B cell (primary cell): ENCODE measurements around the gene GET4. TPM values are rescaled to one million over a fixed set of nuclear protein-coding genes. Genes with fewer than 3 reads are reported as not detected.

Experiments used
- ATAC-seq: fragments of 200-7000 bp; cut with Tn5 transposase; one replicate; pipeline ENCODE4 v1.10.0; 2021; ENCODE audit warnings: low read depth, mild to moderate bottlenecking, moderate number of reproducible peaks, moderate library complexity
- CTCF ChIA-PET: fragments of 350-600 bp; sonication (Branson Sonifier 250); formaldehyde crosslinking; loops from one replicate; lab custom pipeline; 2021; ENCODE audit warnings: antibody characterized with exemption, inconsistent platforms; lab: Charles Lee
- POLR2A ChIA-PET: fragments of 350-600 bp; sonication (Branson Sonifier 250); formaldehyde crosslinking; loops from one replicate; lab custom pipeline; 2021; ENCODE audit warnings: antibody characterized with exemption; lab: Charles Lee
- DNase-seq: peaks from one replicate; pipeline ENCODE4 v3.0.0; 2013
- H2AFZ ChIP-seq: 2 replicates; pipeline ENCODE4 v1.6.1; 2012; ENCODE audit warnings: mild to moderate bottlenecking, low read depth, low read length; ENCODE audit not compliant: insufficient read depth, poor library complexity, severe bottlenecking
- H3K27ac ChIP-seq, 2 donors: 1 replicate in 1 of 2; 2 replicates in 1 of 2; pipeline ENCODE4 v1.5.1; 2012 to 2013; ENCODE audit warnings: low read length in 2 of 2, mild to moderate bottlenecking in 2 of 2, moderate library complexity in 1 of 2
- H3K27me3 ChIP-seq, 4 experiments: fragments of 200-600 bp in 1 of 4; sonication (generic) in 1 of 4; replicated peaks in 1 of 4; 1 replicate in 2 of 4; 2 replicates in 2 of 4; pipeline versions ENCODE4 v1.6.1 to v1.7.0; 2013 to 2016; ENCODE audit warnings: low read length in 3 of 4, mild to moderate bottlenecking in 2 of 4, mixed read lengths in 1 of 4, moderate library complexity in 1 of 4; ENCODE audit not compliant: insufficient read depth in 4 of 4, control insufficient read depth in 3 of 4; ENCODE audit errors: control extremely low read depth in 1 of 4
- H3K36me3 ChIP-seq, 2 experiments: replicated peaks in 1 of 2; 1 replicate in 1 of 2; 2 replicates in 1 of 2; pipeline versions ENCODE4 v1.6.1 to v1.7.1; 2013; ENCODE audit warnings: low read length in 1 of 2; ENCODE audit not compliant: insufficient read depth in 2 of 2, control insufficient read depth in 1 of 2; ENCODE audit errors: control extremely low read depth in 1 of 2, extremely low read depth in 1 of 2
- H3K4me1 ChIP-seq, 2 donors: fragments of 200-600 bp in 1 of 2; sonication (generic) in 1 of 2; 1 replicate in 1 of 2; 2 replicates in 1 of 2; pipeline versions ENCODE4 v1.5.1 to v1.6.1; 2013 to 2017; ENCODE audit warnings: low read length in 2 of 2; ENCODE audit not compliant: control insufficient read depth in 2 of 2, insufficient read depth in 2 of 2
- H3K4me2 ChIP-seq: replicated peaks from 2 replicates; pipeline ENCODE3; 2012; ENCODE audit warnings: mild to moderate bottlenecking, low read depth, low read length; ENCODE audit not compliant: poor library complexity, severe bottlenecking
- H3K4me3 ChIP-seq, 5 experiments: fragments of 200-600 bp in 1 of 5; sonication (generic) in 1 of 5; 1 replicate in 3 of 5; 2 replicates in 2 of 5; pipeline versions ENCODE4 v1.5.1 to v1.7.0; 2011 to 2016; ENCODE audit warnings: low read length in 4 of 5, mild to moderate bottlenecking in 4 of 5, low read depth in 2 of 5, control low read depth in 1 of 5, moderate library complexity in 1 of 5; ENCODE audit not compliant: insufficient read depth in 1 of 5; ENCODE audit errors: control extremely low read depth in 1 of 5, extremely low read depth in 1 of 5
- H3K79me2 ChIP-seq: fragments of 200-600 bp; sonication (generic); one replicate; pipeline ENCODE4 v1.6.0; 2016; ENCODE audit warnings: low read length; ENCODE audit not compliant: control insufficient read depth, insufficient read depth
- H3K9ac ChIP-seq: fragments of 200-600 bp; sonication (generic); 2 replicates; pipeline ENCODE4 v1.6.1; 2017; ENCODE audit warnings: mild to moderate bottlenecking, low read length, moderate library complexity
- H3K9me3 ChIP-seq, 3 donors: one replicate each; pipeline versions ENCODE4 v1.6.1 to v1.7.1; 2013; ENCODE audit warnings: low read length in 2 of 3; ENCODE audit not compliant: control insufficient read depth in 2 of 3, insufficient read depth in 1 of 3; ENCODE audit errors: control extremely low read depth in 1 of 3
- H4K20me1 ChIP-seq: 2 replicates; pipeline ENCODE4 v1.6.0; 2012; ENCODE audit warnings: mild to moderate bottlenecking, low read length; ENCODE audit not compliant: insufficient read depth, control insufficient read depth, poor library complexity, severe bottlenecking
- H3K27ac Mint-ChIP-seq: one replicate; pipeline ENCODE4 v1.8.0; 2021; ENCODE audit warnings: mixed read lengths
- H3K27me3 Mint-ChIP-seq: one replicate; pipeline ENCODE4 v1.8.0; 2021; ENCODE audit warnings: mixed read lengths
- H3K4me1 Mint-ChIP-seq: one replicate; pipeline ENCODE4 v1.8.0; 2021; ENCODE audit warnings: mixed read lengths
- H3K4me3 Mint-ChIP-seq: one replicate; pipeline ENCODE4 v1.8.0; 2021; ENCODE audit warnings: mixed read lengths
- H3K9me3 Mint-ChIP-seq: one replicate; pipeline ENCODE4 v1.8.0; 2022; ENCODE audit warnings: mixed read lengths; ENCODE audit not compliant: insufficient read depth
- CTCF ChIP-seq: fragments of 200-600 bp; IDR thresholded peaks from one replicate; pipeline ENCODE4 v1.8.0; 2022; ENCODE audit warnings: antibody characterized with exemption, mild to moderate bottlenecking
- EZH2 ChIP-seq: IDR thresholded peaks from 2 replicates; pipeline ENCODE4 v1.6.1; 2012; ENCODE audit warnings: borderline replicate concordance, low read depth, mild to moderate bottlenecking, moderate library complexity, low read length; ENCODE audit not compliant: insufficient read depth, poor library complexity, severe bottlenecking
- WGBS: methylation state at CpG from one replicate; pipeline ENCODE4 v1.1.5; 2013; ENCODE audit warnings: missing lambda C conversion rate; ENCODE audit not compliant: insufficient coverage; 5-methylcytosine and 5-hydroxymethylcytosine counted together
- intact Hi-C: fragments of 100-400 bp; cut with micrococcal nuclease; formaldehyde crosslinking; loops from one replicate; pipeline ENCODE4 v1.10.0; 2022
- polyA plus RNA-seq: library from polyadenylated mRNA; depleted of rRNA; stranded (reverse); fragments of >200 nt; gene quantifications from 2 replicates; pipeline ENCODE4 v1.2.3, GENCODE V29; 2012
- total RNA-seq, 2 donors: library from RNA; stranded (reverse); fragments of 120-200 nt in 1 of 2; gene quantifications; 1 replicate in 1 of 2; 2 replicates in 1 of 2; pipeline versions ENCODE4 v1.2.3 to v1.2.4, GENCODE V29; 2013 to 2022

Gene GET4
- total and polyA plus RNA-seq, 2 donors (not counting 1 experiment from before 2014, with no cell fraction given), result 53.5 to 65.5 TPM

- Mint-ChIP-seq H3K9me3 (peaks cover 10% of the 10 kb centered on the region), H3K27ac (peak overlapping the region; percentile 32), H3K27me3 (peaks cover 8% of the 10 kb centered on the region), H3K4me3 (peak overlapping the region; percentile 13), H3K4me1 (peaks cover 13% of the 10 kb centered on the region)
- Histone ChIP-seq H3K27me3 (no peaks in the 10 kb centered on the region), H3K36me3 (no peaks in the 10 kb centered on the region), H3K4me2 (no peak overlapping the region), H2AFZ (no peak overlapping the region), H3K4me3 (no peak overlapping the region), H3K27ac (no peak overlapping the region), H4K20me1 (no peaks in the 10 kb centered on the region), H3K9me3 (peaks cover 0 to 4% (median 2%) of the 10 kb centered on the region in 3 donors), H3K4me1 (peaks cover 0 to 7% of the 10 kb centered on the region in 2 donors), H3K79me2 (no peaks in the 10 kb centered on the region), H3K9ac (no peak overlapping the region)
- 65% methylated on average over 13 of the region's 22 CpGs for WGBS
- ChIA-PET CTCF (no interaction called here), POLR2A (no interaction called here)
- intact Hi-C loops, result loop anchor here (1.0 kb wide), 1 partner anchor 14 kb away; no protein-coding TSS in a partner anchor
- no peak for TF ChIP-seq EZH2
- TF ChIP-seq CTCF, result no peak
- ATAC-seq, result peak; percentile 66
- DNase-seq, result no peak
Measured at GRCh38 chr7:936386-937054, 60.2 kb downstream of the GET4 start.

- Histone ChIP-seq H3K4me2 (no peak overlapping the region), H2AFZ (no peak overlapping the region), H3K9me3 (peaks cover 0 to 4% (median 2%) of the 10 kb centered on the region in 3 donors), H3K4me1 (peaks cover 0 to 7% of the 10 kb centered on the region in 2 donors), H3K27ac (no peak overlapping the region), H3K4me3 (no peak overlapping the region), H3K27me3 (no peaks in the 10 kb centered on the region), H3K36me3 (no peaks in the 10 kb centered on the region), H3K79me2 (no peaks in the 10 kb centered on the region), H3K9ac (no peak overlapping the region), H4K20me1 (no peaks in the 10 kb centered on the region)
- WGBS, result 89% methylated on average over 8 of the region's 16 CpGs
- Mint-ChIP-seq H3K27ac (no peak overlapping the region), H3K27me3 (peaks cover 13% of the 10 kb centered on the region), H3K4me3 (no peak overlapping the region), H3K4me1 (peaks cover 13% of the 10 kb centered on the region), H3K9me3 (peaks cover 10% of the 10 kb centered on the region)
- TF ChIP-seq EZH2, result no peak
- no peak for TF ChIP-seq CTCF
- POLR2A ChIA-PET, result no interaction called here
- intact Hi-C loops, result no loop called here
- ATAC-seq (no peak), DNase-seq (no peak)
- CTCF ChIA-PET, result no interaction called here
Measured at GRCh38 chr7:937856-938484, 61.6 kb downstream of the GET4 start.
